PC-9 (cell line): ENCODE results near the gene CIZ1. TPM values are rescaled to one million over a fixed set of nuclear protein-coding genes. Genes with fewer than 3 reads are reported as not detected.

Experiments
- BruUV-seq: library from RNA; stranded (reverse); fragments of 400-500 nt; replicated peaks from 2 replicates; lab custom pipeline; 2021; lab: Mats Ljungman, UMichigan
- CTCF ChIA-PET: fragments of 300-600 bp; sonication (Branson Sonifier 250); formaldehyde crosslinking; loops from one replicate; lab custom pipeline; 2022; ENCODE audit warnings: antibody characterized with exemption; lab: Charles Lee
- POLR2A ChIA-PET: fragments of 300-600 bp; sonication (Branson Sonifier 250); formaldehyde crosslinking; loops from one replicate; lab custom pipeline; 2022; ENCODE audit warnings: antibody characterized with exemption; ENCODE audit not compliant: unreplicated experiment; lab: Charles Lee
- DNase-seq, 2 experiments: peaks; one replicate each; pipeline versions ENCODE4 v3.0.0 to v3.0.0-alpha.2; 2015 to 2022; ENCODE audit warnings: mixed read lengths in 1 of 2
- H2AFZ ChIP-seq: fragments of 200-600 bp; sonication (generic); 2 replicates; pipeline ENCODE4 v1.8.1; 2017; ENCODE audit warnings: antibody characterized with exemption
- H3F3A ChIP-seq: fragments of 200-600 bp; sonication (generic); 2 replicates; pipeline ENCODE4 v1.8.1; 2017; ENCODE audit warnings: antibody characterized with exemption, mild to moderate bottlenecking, low read depth; ENCODE audit not compliant: insufficient read depth
- H3K27ac ChIP-seq: fragments of 200-600 bp; sonication (generic); 2 replicates; pipeline ENCODE4 v1.6.1; 2016; ENCODE audit warnings: mixed run types
- H3K27me3 ChIP-seq: fragments of 200-600 bp; sonication (generic); 2 replicates; pipeline ENCODE4 v1.6.1; 2016; ENCODE audit warnings: low read depth, mixed run types; ENCODE audit not compliant: insufficient read depth
- H3K36me3 ChIP-seq: fragments of 200-600 bp; sonication (generic); 2 replicates; pipeline ENCODE4 v1.6.1; 2016; ENCODE audit warnings: low read depth, mixed run types
- H3K4me1 ChIP-seq: fragments of 200-600 bp; sonication (generic); replicated peaks from 2 replicates; pipeline ENCODE4 v1.6.1; 2016; ENCODE audit warnings: mixed run types; ENCODE audit not compliant: insufficient read depth
- H3K4me2 ChIP-seq: fragments of 200-600 bp; sonication (generic); 2 replicates; pipeline ENCODE4 v1.6.1; 2017; ENCODE audit warnings: mixed run types
- H3K4me3 ChIP-seq: fragments of 200-600 bp; sonication (generic); 2 replicates; pipeline ENCODE4 v1.6.1; 2016; ENCODE audit warnings: mixed run types
- H3K79me2 ChIP-seq: fragments of 200-600 bp; sonication (generic); 2 replicates; pipeline ENCODE4 v1.6.1; 2017; ENCODE audit warnings: low read depth, mixed run types
- H3K9me2 ChIP-seq: fragments of 200-600 bp; sonication (generic); 2 replicates; pipeline ENCODE4 v1.8.1; 2017; ENCODE audit warnings: mild to moderate bottlenecking; ENCODE audit not compliant: insufficient read depth
- H3K9me3 ChIP-seq: fragments of 200-600 bp; sonication (generic); 2 replicates; pipeline ENCODE4 v1.8.1; 2016; ENCODE audit warnings: low read depth; ENCODE audit not compliant: insufficient read depth
- H4K20me1 ChIP-seq: fragments of 200-600 bp; sonication (generic); 2 replicates; pipeline ENCODE4 v1.8.1; 2017; ENCODE audit not compliant: insufficient read depth
- EZH2 ChIP-seq: fragments of 200-600 bp; sonication (generic); IDR thresholded peaks from 2 replicates; pipeline ENCODE4 v1.8.0; 2017; ENCODE audit warnings: antibody characterized with exemption, low read depth
- intact Hi-C: fragments of 100-400 bp; cut with micrococcal nuclease; formaldehyde crosslinking; loops from one replicate; pipeline ENCODE4 v1.10.0; 2022; ENCODE audit not compliant: unreplicated experiment
- total RNA-seq: library from RNA; stranded (reverse); gene quantifications from 2 replicates; pipeline ENCODE4 v1.2.3, GENCODE V29; 2021
- TF ChIP-seq, protein P1 (sequence below): fragments of 200-600 bp; sonication (generic); conservative IDR thresholded peaks from 2 replicates; pipeline ENCODE4 v1.6.1; 2017; ENCODE audit warnings: mixed run types, antibody characterized with exemption, mild to moderate bottlenecking, moderate library complexity

The CIZ1 gene
- total RNA-seq, 1 experiment from 2014 or later = 213 TPM

DNA sequence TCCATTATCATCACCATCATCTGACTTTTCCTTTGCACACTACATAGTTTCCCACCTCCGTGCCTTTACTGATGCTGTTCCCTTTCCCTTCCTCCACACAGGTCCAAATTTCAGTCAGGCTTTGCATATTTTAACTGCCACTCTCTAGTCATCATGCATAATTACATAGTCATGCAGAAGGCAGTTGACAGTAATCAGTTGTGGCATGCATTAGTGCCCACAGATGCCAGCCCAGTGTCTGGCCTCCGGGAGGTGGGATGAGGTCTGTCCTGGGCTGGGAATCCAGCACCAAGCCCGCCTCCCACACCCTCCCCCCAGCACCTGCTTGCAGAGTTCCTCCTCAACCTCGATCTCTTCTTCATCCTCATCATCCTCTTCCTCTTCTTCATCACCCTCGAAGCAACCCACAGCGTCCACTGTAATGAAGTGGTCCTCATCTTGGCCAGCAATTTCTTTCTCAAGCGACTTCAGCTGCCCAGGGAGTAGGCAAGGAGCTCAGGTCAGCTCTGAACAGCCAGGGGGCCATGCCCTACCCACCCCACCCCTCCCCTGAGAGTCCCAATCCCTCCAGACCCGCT is 22.6 kb downstream of the CIZ1 start:
- CTCF ChIA-PET = interaction anchor here (0.7 kb wide), 1 partner anchor 52 kb away, joined by 10 read pairs; no protein-coding TSS in a partner anchor
- TF ChIP-seq EZH2 = no peak
- TF ChIP-seq, protein P1, sequence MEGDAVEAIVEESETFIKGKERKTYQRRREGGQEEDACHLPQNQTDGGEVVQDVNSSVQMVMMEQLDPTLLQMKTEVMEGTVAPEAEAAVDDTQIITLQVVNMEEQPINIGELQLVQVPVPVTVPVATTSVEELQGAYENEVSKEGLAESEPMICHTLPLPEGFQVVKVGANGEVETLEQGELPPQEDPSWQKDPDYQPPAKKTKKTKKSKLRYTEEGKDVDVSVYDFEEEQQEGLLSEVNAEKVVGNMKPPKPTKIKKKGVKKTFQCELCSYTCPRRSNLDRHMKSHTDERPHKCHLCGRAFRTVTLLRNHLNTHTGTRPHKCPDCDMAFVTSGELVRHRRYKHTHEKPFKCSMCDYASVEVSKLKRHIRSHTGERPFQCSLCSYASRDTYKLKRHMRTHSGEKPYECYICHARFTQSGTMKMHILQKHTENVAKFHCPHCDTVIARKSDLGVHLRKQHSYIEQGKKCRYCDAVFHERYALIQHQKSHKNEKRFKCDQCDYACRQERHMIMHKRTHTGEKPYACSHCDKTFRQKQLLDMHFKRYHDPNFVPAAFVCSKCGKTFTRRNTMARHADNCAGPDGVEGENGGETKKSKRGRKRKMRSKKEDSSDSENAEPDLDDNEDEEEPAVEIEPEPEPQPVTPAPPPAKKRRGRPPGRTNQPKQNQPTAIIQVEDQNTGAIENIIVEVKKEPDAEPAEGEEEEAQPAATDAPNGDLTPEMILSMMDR = no peak
- H3F3A ChIP-seq = peaks cover 4% of the 10 kb centered on the region; the same call in 1 of the 2 replicates
- no peak overlapping the region for H3K4me3 ChIP-seq
- H3K4me2 ChIP-seq = no peak overlapping the region
- BruUV-seq = no TSS peak
- H3K27me3 ChIP-seq = no peaks in the 10 kb centered on the region
- no peaks in the 10 kb centered on the region for H4K20me1 ChIP-seq
- intact Hi-C loops = no loop called here
- no peak for DNase-seq
- H2AFZ ChIP-seq = no peak overlapping the region
- no peaks in the 10 kb centered on the region for H3K4me1 ChIP-seq
- H3K9me2 ChIP-seq = no peaks in the 10 kb centered on the region
- H3K36me3 ChIP-seq = no peaks in the 10 kb centered on the region; the same call in 1 of the 2 replicates
- POLR2A ChIA-PET = interaction anchor here (0.6 kb wide), 1 partner anchor 256 kb away, joined by 5 read pairs; no protein-coding TSS in a partner anchor
- no peaks in the 10 kb centered on the region for H3K9me3 ChIP-seq
- H3K27ac ChIP-seq = no peak overlapping the region
- H3K79me2 ChIP-seq = no peaks in the 10 kb centered on the region

DNA sequence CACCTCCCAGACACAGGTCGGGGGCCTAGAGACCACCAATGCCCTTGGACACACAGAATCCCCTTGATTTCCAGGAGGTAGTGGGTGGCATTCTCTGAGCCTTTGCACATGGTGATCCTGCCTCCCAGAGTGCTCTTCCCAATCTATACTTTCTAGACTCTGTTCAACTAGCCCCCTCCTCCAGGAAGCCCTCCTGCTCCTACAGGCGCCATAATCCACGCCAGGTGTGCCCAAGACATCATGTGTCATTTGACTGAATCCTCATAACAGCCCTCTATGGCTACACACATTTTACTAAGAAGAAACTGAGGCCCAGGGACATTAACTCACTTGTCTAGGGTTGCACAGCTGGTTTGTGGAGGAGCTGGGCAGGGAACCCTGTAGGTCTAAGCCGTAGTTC is 24.2 kb downstream of the CIZ1 start:
- ChIA-PET CTCF (no interaction called here), POLR2A (no interaction called here)
- Histone ChIP-seq H3K27ac (no peak overlapping the region), H3K4me1 (no peaks in the 10 kb centered on the region), H3K36me3 (no peaks in the 10 kb centered on the region; the same call in 1 of the 2 replicates), H3K9me3 (no peaks in the 10 kb centered on the region), H2AFZ (no peak overlapping the region), H3K9me2 (no peaks in the 10 kb centered on the region), H3K27me3 (no peaks in the 10 kb centered on the region), H3F3A (peaks cover 4% of the 10 kb centered on the region; the same call in 1 of the 2 replicates), H3K79me2 (no peaks in the 10 kb centered on the region), H3K4me3 (no peak overlapping the region), H3K4me2 (no peak overlapping the region), H4K20me1 (no peaks in the 10 kb centered on the region; the same call in 1 of the 2 replicates)
- DNase-seq = no peak
- intact Hi-C loops = no loop called here
- TF ChIP-seq, protein P1 = no peak
- TF ChIP-seq EZH2 = no peak
- BruUV-seq = no TSS peak

DNA sequence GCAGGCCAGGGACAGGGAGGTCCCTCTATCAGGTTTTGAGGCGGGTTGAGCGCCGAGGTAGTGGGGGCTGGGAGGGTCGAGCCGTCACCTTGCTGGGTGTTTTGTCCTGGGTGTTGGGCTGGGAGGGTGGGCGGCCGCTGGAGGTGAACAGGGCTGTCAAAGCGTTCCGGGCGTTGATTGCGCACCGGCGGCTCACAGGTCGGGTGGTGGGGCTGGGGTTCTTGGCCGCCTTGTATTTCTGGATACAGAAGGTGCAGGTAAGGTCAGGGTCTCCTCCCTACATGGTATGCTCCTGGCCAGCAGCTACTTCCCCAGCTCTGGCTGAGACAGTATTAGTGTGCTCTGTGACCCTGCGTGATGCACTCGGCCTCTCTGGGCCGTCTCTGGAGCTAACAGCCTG is 25.2 kb downstream of the CIZ1 start:
- Histone ChIP-seq H3K27ac (no peak overlapping the region), H3K36me3 (no peaks in the 10 kb centered on the region; the same call in 1 of the 2 replicates), H3K79me2 (no peaks in the 10 kb centered on the region), H3K9me3 (no peaks in the 10 kb centered on the region), H3K4me3 (no peak overlapping the region), H3F3A (peaks cover 5% of the 10 kb centered on the region; the same call in 1 of the 2 replicates), H3K4me2 (no peak overlapping the region), H3K9me2 (no peaks in the 10 kb centered on the region), H3K4me1 (0 out of 2 replicates have a peak, but pooled peaks cover 3% of the 10 kb centered on the region), H3K27me3 (no peaks in the 10 kb centered on the region), H4K20me1 (no peaks in the 10 kb centered on the region; the same call in 1 of the 2 replicates), H2AFZ (no peak overlapping the region)
- intact Hi-C loops = no loop called here
- no TSS peak for BruUV-seq
- POLR2A ChIA-PET = interaction anchor here (0.5 kb wide), 1 partner anchor 110 kb away, joined by 3 read pairs; the partner anchor contains the start of genes GOLGA2 and SWI5
- CTCF ChIA-PET = no interaction called here
- TF ChIP-seq, protein P1 = no peak
- TF ChIP-seq EZH2 = no peak
- DNase-seq = no peak
